HCT116 (cell line): Measurements from ENCODE around the gene CENPH. TPM values are rescaled to one million over a fixed set of nuclear protein-coding genes. Genes with fewer than 3 reads are reported as not detected.

Source experiments
- ATAC-seq: fragments of 200-7000 bp; cut with Tn5 transposase; 2 replicates; pipeline ENCODE4 v1.9.1; 2020; ENCODE audit warnings: mild to moderate bottlenecking, moderate library complexity
- BruUV-seq: library from RNA; stranded (reverse); fragments of 400-500 nt; replicated peaks from 2 replicates; lab custom pipeline; 2021; lab: Mats Ljungman, UMichigan
- CTCF ChIA-PET: fragments of 300-600 bp; sonication (Branson Sonifier 250); formaldehyde crosslinking; loops from one replicate; lab custom pipeline; 2021; ENCODE audit warnings: antibody characterized with exemption; lab: Charles Lee
- POLR2A ChIA-PET: fragments of 300-600, 350-600 bp; sonication (Branson Sonifier 250); formaldehyde crosslinking; loops from one replicate; lab custom pipeline; 2021; ENCODE audit warnings: antibody characterized with exemption; lab: Charles Lee
- RAD21 ChIA-PET, 2 experiments: fragments of 300-600 bp; sonication (Branson Sonifier 250); formaldehyde crosslinking; loops; one replicate each; lab custom pipeline; 2023; ENCODE audit warnings: low total read pairs in 2 of 2; ENCODE audit not compliant: uncharacterized antibody in 2 of 2, unreplicated experiment in 2 of 2, low non-redundant PET in 1 of 2; lab: Charles Lee
- DNase-seq: peaks from one replicate; pipeline ENCODE4 v3.0.0-alpha.2; 2010; ENCODE audit warnings: low read depth, low spot score
- H2AFZ ChIP-seq: fragments of 200-600 bp; shearing (Covaris generic), sonication (generic); 2 replicates; pipeline ENCODE4 v1.6.1; 2017; ENCODE audit warnings: low read depth, mixed run types, mixed read lengths, antibody characterized with exemption, low read length; ENCODE audit not compliant: poor library complexity, severe bottlenecking
- H3K27ac ChIP-seq: 2 replicates; pipeline ENCODE4 v1.5.1; 2012; ENCODE audit warnings: low read depth, low read length
- H3K27me3 ChIP-seq: fragments of 200-600 bp; sonication (generic); 2 replicates; pipeline ENCODE4 v1.6.1; 2016; ENCODE audit warnings: mixed run types, low read length, mixed read lengths; ENCODE audit not compliant: insufficient read depth
- H3K36me3 ChIP-seq, 2 experiments: fragments of 200-500 bp in 1 of 2; fragments of 200-600 bp in 1 of 2; sonication (Bioruptor generic) in 1 of 2; sonication (generic) in 1 of 2; 2 replicates each; pipeline versions ENCODE4 v1.5.1 to v1.6.1; 2014 to 2016; ENCODE audit warnings: low read length in 2 of 2, inconsistent platforms in 1 of 2, mixed read lengths in 1 of 2, mixed run types in 1 of 2; ENCODE audit not compliant: insufficient read depth in 2 of 2, control insufficient read depth in 1 of 2
- H3K4me1 ChIP-seq, 2 experiments: fragments of 200-600 bp in 1 of 2; sonication (generic) in 1 of 2; 2 replicates each; pipeline versions ENCODE4 v1.5.1 to v1.6.1; 2012 to 2017; ENCODE audit warnings: low read length in 2 of 2, inconsistent platforms in 1 of 2, mild to moderate bottlenecking in 1 of 2, mixed read lengths in 1 of 2, mixed run types in 1 of 2, moderate library complexity in 1 of 2; ENCODE audit not compliant: insufficient read depth in 2 of 2, control insufficient read depth in 1 of 2
- H3K4me2 ChIP-seq: fragments of 200-600 bp; sonication (generic); 2 replicates; pipeline ENCODE4 v1.6.1; 2017; ENCODE audit warnings: mixed run types, low read length, mixed read lengths
- H3K4me3 ChIP-seq, 2 experiments: fragments of 200-600 bp in 1 of 2; sonication (generic) in 1 of 2; replicated peaks in 1 of 2; 2 replicates each; pipeline ENCODE4 v1.5.1; 2011 to 2016; ENCODE audit warnings: low read length in 2 of 2, control low read depth in 1 of 2, low read depth in 1 of 2, mild to moderate bottlenecking in 1 of 2, mixed read lengths in 1 of 2, mixed run types in 1 of 2
- H3K79me2 ChIP-seq: fragments of 200-600 bp; sonication (generic); 2 replicates; pipeline ENCODE4 v1.6.1; 2017; ENCODE audit warnings: mild to moderate bottlenecking, mixed run types, low read length, moderate library complexity, mixed read lengths; ENCODE audit not compliant: insufficient read depth
- H3K9ac ChIP-seq: fragments of 200-600 bp; sonication (generic); 2 replicates; pipeline ENCODE4 v1.6.1; 2016; ENCODE audit warnings: low read length, mixed read lengths
- H3K9me2 ChIP-seq: fragments of 200-600 bp; sonication (generic), shearing (Covaris generic); 2 replicates; pipeline ENCODE4 v1.6.1; 2017; ENCODE audit warnings: mixed run types, mild to moderate bottlenecking, moderate library complexity; ENCODE audit not compliant: insufficient read depth
- H3K9me3 ChIP-seq, 2 experiments: fragments of 200-500 bp in 1 of 2; fragments of 200-600 bp in 1 of 2; sonication (Bioruptor generic) in 1 of 2; sonication (generic) in 1 of 2; 2 replicates each; pipeline ENCODE4 v1.6.1; 2014 to 2017; ENCODE audit warnings: low read length in 2 of 2, mixed read lengths in 2 of 2, inconsistent platforms in 1 of 2, low read depth in 1 of 2, mild to moderate bottlenecking in 1 of 2, mixed run types in 1 of 2, moderate library complexity in 1 of 2; ENCODE audit not compliant: control insufficient read depth in 1 of 2, insufficient read depth in 1 of 2
- H4K20me1 ChIP-seq: fragments of 200-600 bp; sonication (generic), shearing (Covaris generic); 2 replicates; pipeline ENCODE4 v1.6.1; 2017; ENCODE audit warnings: mixed run types, mild to moderate bottlenecking, moderate library complexity; ENCODE audit not compliant: insufficient read depth
- ATF3 ChIP-seq: IDR thresholded peaks from 2 replicates; pipeline ENCODE4 v1.6.1; 2012
- CBX3 ChIP-seq: IDR thresholded peaks from 2 replicates; pipeline ENCODE4 v1.6.1; 2012; ENCODE audit warnings: low read depth
- CEBPB ChIP-seq: IDR thresholded peaks from 2 replicates; pipeline ENCODE4 v1.6.1; 2012; ENCODE audit warnings: low read depth
- ELF1 ChIP-seq: IDR thresholded peaks from 2 replicates; pipeline ENCODE4 v1.6.1; 2012; ENCODE audit warnings: low read depth, borderline replicate concordance
- MAX ChIP-seq: IDR thresholded peaks from 2 replicates; pipeline ENCODE4 v1.6.1; 2012
- POLR2AphosphoS5 ChIP-seq: IDR thresholded peaks from 2 replicates; pipeline ENCODE4 v1.6.1; 2011; ENCODE audit warnings: mild to moderate bottlenecking, low read depth, low read length, moderate library complexity
- REST ChIP-seq: IDR thresholded peaks from 2 replicates; pipeline ENCODE4 v1.6.1; 2012; ENCODE audit warnings: low read depth
- SIN3A ChIP-seq: IDR thresholded peaks from 2 replicates; pipeline ENCODE4 v1.6.1; 2012; ENCODE audit warnings: low read depth
- SP1 ChIP-seq: IDR thresholded peaks from 2 replicates; pipeline ENCODE4 v1.6.1; 2012; ENCODE audit warnings: low read depth
- SRF ChIP-seq: IDR thresholded peaks from 2 replicates; pipeline ENCODE4 v1.6.1; 2012; ENCODE audit warnings: low read depth
- TCF7L2 ChIP-seq: IDR thresholded peaks from 2 replicates; pipeline ENCODE4 v1.7.0; 2011; ENCODE audit warnings: borderline replicate concordance, inconsistent platforms; ENCODE audit not compliant: insufficient read depth, insufficient read length; ENCODE audit errors: extremely low read depth
- ZFX ChIP-seq: fragments of 450-650 bp; IDR thresholded peaks from 2 replicates; pipeline ENCODE4 v1.6.1; 2017
- intact Hi-C: fragments of 100-400 bp; cut with micrococcal nuclease; formaldehyde crosslinking; loops from 2 replicates; pipeline ENCODE4 v1.10.0; 2022
- total RNA-seq: library from RNA; stranded (reverse); gene quantifications from one replicate; pipeline ENCODE4 v1.2.1, GENCODE V29; 2021; ENCODE audit not compliant: unreplicated experiment
- TF ChIP-seq, protein P1 (sequence below), 3 experiments: fragments of 200-600 bp in 1 of 3; sonication (generic) in 1 of 3; IDR thresholded peaks in 2 of 3; conservative IDR thresholded peaks in 1 of 3; 2 replicates each; pipeline ENCODE4 v1.5.1; 2012 to 2017; ENCODE audit warnings: low read depth in 2 of 3, low read length in 2 of 3, antibody characterized with exemption in 1 of 3, borderline replicate concordance in 1 of 3, control low read depth in 1 of 3, mild to moderate bottlenecking in 1 of 3, mixed read lengths in 1 of 3, mixed run types in 1 of 3, moderate library complexity in 1 of 3; ENCODE audit not compliant: insufficient read depth in 1 of 3
- TF ChIP-seq, protein P2 (sequence below): IDR thresholded peaks from 2 replicates; pipeline ENCODE4 v1.6.1; 2011; ENCODE audit warnings: mild to moderate bottlenecking, low read length, moderate library complexity; ENCODE audit not compliant: insufficient replicate concordance; ENCODE audit errors: extremely low read depth

The CENPH gene
- total RNA-seq, 1 experiment from 2014 or later, result 23.4 TPM

DNA sequence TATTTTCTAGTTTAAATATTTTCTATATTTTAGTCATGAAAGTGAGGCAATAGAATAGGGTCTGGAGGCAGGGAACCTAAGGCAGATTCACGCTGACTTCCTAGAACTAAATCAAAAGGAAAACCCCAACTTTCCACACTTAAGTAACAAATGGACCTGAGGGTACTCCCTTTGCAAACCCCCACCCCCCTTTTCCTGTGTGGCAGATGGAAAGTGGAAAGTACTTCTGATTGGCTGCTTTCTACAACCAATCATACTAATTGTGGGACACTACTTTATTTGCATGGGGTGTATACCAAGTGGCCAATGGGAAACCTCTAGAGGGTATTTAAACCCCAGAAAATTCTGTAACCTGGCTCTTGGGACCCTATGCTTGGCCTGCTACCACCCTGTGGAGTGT, 4.8 kb upstream of the CENPH start:
- BruUV-seq, result no TSS peak
- H3K36me3 ChIP-seq, result no peaks in the 10 kb centered on the region
- no peak overlapping the region for H3K27ac ChIP-seq
- ATAC-seq (no peak), DNase-seq (no peak)
- ChIA-PET RAD21 (no interaction called here), CTCF (no interaction called here), POLR2A (no interaction called here)
- H3K4me1 ChIP-seq, result peaks cover 2 to 11% of the 10 kb centered on the region in 2 experiments; a peak in 2 of 4 replicates
- H3K79me2 ChIP-seq, result no peaks in the 10 kb centered on the region
- H3K9me2 ChIP-seq, result no peaks in the 10 kb centered on the region
- no peak overlapping the region for H3K4me2 ChIP-seq
- no peak overlapping the region for H2AFZ ChIP-seq
- no peaks in the 10 kb centered on the region for H3K9me3 ChIP-seq
- H3K4me3 ChIP-seq, result no peak overlapping the region
- intact Hi-C loops, result no loop called here
- H3K27me3 ChIP-seq, result no peaks in the 10 kb centered on the region
- no peak for TF ChIP-seq MAX
- TF ChIP-seq REST, result no peak
- TF ChIP-seq, protein P1, sequence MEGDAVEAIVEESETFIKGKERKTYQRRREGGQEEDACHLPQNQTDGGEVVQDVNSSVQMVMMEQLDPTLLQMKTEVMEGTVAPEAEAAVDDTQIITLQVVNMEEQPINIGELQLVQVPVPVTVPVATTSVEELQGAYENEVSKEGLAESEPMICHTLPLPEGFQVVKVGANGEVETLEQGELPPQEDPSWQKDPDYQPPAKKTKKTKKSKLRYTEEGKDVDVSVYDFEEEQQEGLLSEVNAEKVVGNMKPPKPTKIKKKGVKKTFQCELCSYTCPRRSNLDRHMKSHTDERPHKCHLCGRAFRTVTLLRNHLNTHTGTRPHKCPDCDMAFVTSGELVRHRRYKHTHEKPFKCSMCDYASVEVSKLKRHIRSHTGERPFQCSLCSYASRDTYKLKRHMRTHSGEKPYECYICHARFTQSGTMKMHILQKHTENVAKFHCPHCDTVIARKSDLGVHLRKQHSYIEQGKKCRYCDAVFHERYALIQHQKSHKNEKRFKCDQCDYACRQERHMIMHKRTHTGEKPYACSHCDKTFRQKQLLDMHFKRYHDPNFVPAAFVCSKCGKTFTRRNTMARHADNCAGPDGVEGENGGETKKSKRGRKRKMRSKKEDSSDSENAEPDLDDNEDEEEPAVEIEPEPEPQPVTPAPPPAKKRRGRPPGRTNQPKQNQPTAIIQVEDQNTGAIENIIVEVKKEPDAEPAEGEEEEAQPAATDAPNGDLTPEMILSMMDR (IDR thresholded peaks at IDR 0.05 in 2 of 3, conservative IDR thresholded peaks at IDR 0.05 in 1 of 3; ENCODE audit: borderline replicate concordance in 1 of 3, insufficient read depth in 1 of 3, low read depth in 2 of 3, low read length in 2 of 3), result no peak
- no peak for TF ChIP-seq SP1
- no peak for TF ChIP-seq POLR2AphosphoS5
- TF ChIP-seq CEBPB, result no peak
- no peak for TF ChIP-seq CBX3
- TF ChIP-seq SIN3A, result no peak
- TF ChIP-seq SRF, result no peak
- no peak for TF ChIP-seq ZFX
- TF ChIP-seq TCF7L2, result no peak
- TF ChIP-seq ELF1, result no peak
- no peak for TF ChIP-seq ATF3
- TF ChIP-seq, protein P2, sequence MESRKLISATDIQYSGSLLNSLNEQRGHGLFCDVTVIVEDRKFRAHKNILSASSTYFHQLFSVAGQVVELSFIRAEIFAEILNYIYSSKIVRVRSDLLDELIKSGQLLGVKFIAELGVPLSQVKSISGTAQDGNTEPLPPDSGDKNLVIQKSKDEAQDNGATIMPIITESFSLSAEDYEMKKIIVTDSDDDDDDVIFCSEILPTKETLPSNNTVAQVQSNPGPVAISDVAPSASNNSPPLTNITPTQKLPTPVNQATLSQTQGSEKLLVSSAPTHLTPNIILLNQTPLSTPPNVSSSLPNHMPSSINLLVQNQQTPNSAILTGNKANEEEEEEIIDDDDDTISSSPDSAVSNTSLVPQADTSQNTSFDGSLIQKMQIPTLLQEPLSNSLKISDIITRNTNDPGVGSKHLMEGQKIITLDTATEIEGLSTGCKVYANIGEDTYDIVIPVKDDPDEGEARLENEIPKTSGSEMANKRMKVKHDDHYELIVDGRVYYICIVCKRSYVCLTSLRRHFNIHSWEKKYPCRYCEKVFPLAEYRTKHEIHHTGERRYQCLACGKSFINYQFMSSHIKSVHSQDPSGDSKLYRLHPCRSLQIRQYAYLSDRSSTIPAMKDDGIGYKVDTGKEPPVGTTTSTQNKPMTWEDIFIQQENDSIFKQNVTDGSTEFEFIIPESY, result no peak
- H3K9ac ChIP-seq, result no peak overlapping the region
- H4K20me1 ChIP-seq, result no peaks in the 10 kb centered on the region
